Iris pigment epithelial cell (primary cell): Measurements from ENCODE around the gene PARP9.
"Not testable (repeated sequence)": the region's sequence is repeated elsewhere in the genome, so short reads cannot be mapped to it uniquely, and the experiment has no call there.

ENCODE experiments used
- DNase-seq: peaks from one replicate; pipeline ENCODE4 v3.0.0-alpha.2; 2011; ENCODE audit warnings: low read depth

The PARP9 gene

DNA sequence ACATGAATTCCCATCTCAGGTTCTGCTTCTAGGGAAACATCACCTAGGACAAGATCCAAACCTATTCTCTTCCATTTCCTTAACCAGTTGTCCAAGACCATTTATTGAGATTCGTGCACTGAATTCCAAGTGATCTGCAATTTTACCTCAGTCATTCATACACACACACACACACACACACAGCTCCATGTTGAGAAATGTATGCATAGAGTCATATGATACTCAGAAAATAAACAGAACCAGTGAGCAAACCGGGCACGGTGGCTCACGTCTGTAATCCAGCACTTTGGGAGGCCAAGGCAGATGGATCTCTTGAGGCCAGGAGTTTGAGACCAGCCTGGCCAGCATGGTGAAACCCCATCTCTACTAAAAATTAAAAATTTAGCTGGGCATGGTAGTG is 43.2 kb downstream of the PARP9 start:
- DNase-seq: peak; percentile 48

DNA sequence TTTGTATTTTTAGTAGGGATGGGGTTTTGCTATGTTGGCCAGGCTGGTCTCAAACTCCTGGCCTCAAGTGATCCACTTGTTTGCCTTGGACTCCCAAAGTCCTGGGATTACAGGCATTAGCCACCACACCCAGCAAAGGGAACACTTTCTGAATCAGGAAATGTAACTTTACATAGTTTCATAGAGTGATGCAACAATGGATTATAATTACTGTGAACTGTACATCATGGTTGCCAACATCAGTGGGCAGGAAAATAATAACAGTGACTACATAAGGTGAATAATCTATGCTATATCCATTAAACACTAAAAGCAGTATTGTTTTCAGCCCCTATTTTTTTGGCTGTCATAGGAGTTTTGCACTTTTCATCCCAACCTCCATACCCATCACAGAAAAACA is 44.4 kb downstream of the PARP9 start:
- DNase-seq: peak; percentile 36

DNA sequence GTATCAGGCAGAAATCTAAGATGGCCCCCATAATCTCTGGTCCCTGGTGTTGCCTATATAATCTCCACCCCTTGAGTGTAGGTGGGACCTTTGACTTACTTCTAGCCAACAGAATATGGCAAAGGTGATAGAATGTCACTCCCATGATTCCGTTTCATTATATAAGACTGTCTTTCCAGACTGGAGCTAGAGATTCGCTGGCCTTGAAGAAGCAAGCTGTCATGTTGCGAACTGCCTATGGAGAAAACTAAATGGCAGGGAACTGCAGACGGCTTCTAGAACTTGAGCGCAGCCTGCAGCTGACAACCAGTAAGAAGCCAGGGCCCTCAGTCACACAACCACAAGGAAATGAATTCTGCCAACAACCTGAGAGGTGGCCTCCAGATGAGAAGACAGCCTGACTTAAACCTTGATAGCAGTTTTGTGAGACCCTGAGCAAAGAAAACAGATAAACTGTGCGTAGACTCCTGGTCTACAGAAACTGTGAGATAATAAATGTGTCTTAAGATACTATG is 47.2 kb downstream of the PARP9 start:
- no peak for DNase-seq

GRCh38 chr3:122515870-122516269 is 48.2 kb downstream of the PARP9 start:
- DNase-seq: no peak

DNA sequence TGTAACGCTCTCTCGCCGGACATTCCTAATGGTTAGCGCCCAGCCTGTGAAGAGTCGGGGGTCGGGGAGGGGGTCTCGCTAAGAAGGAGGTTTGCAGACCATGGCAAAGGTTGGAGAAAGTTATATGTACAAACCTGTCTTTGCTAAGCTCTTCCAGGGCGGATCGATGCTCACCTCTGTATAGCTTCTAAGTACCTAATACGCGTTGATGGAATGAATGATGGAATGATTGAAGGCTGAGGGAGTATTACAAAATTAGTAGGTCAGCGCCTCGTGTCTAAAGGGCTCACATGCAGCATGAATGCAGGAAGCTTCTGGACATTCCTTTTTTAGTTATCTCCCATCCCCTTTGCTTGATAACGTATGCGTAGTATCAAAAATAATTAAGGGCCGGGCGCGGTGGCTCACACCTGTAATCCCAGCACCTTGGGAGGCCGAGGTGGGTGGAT is 49.1 kb downstream of the PARP9 start:
- no peak for DNase-seq

DNA sequence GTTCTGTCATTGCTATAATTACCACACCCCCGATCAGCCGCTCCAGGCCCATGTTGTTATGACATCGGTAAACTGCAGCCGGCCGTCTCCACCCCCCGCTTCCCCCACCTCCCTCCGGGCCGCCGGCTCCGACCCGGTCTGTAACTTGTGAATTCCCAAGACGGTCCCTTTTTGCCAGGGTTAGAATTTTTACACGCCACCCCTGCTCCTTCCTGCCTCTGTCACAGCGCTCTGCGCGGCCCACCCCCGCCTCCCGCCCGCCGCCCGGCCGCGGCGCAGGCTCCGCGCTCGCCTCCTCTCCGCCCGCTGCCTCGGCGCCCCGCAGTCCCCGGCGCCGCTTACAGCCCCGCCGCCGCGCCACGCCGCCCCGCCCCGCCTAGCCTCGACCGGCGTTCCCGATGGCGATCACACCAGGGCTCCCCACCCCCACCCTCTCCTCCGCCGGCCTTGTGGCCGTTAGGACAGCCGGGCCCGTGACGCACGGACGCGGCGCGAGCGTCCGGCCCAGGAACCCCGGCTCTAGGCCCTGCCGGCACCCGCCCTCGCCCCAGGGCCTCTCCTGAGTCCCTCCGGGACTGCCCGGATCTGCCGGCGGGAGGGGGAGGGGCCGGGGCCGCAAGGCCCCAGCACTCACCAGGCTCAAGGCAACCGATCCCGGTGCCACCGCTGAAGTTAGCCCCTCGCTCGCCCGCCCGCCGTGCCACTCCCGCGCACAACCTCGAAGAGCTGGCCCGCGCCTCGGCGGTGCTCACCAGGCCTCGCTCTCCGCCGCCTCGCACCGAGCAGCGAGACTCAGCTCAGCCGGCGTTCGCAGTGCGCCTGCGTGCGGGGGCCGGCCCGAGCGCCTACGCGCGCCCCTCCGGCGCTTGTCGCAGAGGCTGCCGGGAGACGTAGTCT is 49.7 kb downstream of the PARP9 start, which contains the start of gene KPNA1:
KPNA1 (minus strand) TSS at position 817 of the 897 bp plus-strand sequence. CDS start 18,374 bp downstream, outside the sequence.
- peak; percentile 87 for DNase-seq

- peak; percentile 28 for DNase-seq
Observed at GRCh38 chr3:122513386-122514122, 50.5 kb downstream of the PARP9 start.

GRCh38 chr3:122512284-122512683 is 51.8 kb downstream of the PARP9 start:
- no peak for DNase-seq

DNA sequence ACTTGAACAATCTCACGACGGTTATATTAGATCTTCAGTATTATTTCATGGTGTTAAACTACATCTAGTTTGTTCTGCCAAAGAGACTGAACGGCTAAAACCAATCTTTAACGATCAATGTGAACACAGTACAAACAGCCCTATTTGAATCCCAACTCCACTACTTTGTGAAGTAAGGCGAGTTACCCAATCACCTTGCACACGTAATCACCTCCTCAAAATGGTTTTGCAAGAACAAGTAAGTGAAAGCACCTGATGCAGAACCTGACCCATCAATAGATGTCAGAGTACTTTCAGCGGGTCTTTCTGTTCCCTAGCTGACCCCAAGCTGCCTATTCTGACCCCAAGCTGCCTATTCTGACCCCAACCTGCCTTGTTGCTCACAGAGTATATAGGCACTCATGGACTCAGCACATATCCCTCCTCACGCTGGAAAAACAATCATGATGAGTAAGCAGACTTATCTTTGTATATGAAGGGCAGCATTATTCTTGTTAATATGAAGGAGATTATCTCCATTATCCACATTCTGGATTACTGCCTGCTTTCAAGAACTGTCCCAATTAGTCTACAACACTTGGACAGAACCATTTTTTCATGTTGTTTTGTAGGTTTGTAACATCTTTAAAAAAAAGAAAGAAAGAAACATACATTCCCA is 53.1 kb downstream of the PARP9 start:
- peak; percentile 38 for DNase-seq

DNA sequence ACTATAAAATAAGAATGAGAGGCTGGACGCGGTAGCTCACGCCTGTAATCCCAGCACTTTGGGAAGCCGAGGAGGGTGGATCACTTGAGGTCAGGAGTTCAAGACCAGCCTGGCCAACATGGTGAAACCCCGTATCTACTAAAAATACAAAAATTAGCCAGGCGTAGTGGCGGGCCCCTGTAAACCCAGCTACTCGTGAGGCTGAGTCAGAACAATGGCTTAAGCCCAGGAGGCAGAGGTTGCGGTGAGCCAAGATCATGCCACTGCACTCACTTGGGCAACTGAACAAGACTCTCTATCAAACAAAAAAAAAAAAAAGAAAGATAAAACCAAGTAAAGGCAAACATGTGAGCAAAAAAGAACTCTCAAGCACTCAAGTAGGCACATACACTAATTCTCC is 55.2 kb downstream of the PARP9 start:
- DNase-seq: peak; percentile 47

GRCh38 chr3:122508135-122508914 is 55.8 kb downstream of the PARP9 start:
- DNase-seq: no peak

DNA sequence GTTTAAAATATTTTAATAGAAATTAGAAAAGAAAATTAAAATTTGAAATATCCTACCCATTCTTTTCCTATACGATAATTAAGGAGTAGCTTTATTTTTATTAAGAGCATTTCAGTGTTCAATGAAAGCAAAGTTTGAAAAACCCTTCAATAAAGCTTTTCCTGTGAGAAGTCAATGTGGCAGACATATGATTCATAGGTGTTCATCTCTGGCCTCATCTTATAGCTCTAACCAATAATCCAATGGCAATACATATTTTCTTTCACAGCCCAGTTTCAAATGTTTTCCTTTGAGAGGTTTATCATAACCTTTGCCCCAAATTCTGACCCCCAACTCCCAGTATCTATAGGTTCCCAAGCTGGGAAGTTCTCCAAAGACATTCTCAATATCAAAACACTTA is 57.6 kb downstream of the PARP9 start:
- no peak for DNase-seq

DNA sequence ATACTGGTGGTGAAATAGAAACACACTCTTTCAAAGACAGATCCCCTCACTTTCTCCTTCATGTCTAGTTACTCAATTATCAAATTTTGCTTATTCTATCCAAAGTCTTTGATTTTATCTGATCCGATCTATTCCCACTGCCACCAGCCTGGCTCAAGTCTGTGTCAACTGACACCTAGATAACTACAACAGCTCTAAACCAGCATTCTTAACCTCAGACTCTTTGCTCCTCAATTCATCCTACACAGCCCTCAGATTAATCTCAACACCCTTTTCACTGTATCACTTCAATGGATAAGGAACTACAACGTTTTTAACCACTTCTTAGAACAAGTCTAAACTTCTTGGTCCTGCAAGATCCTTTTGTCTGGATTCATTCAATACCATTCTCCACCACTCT is 58.4 kb downstream of the PARP9 start:
- DNase-seq: no peak

GRCh38 chr3:122502941-122503340 is 61.2 kb downstream of the PARP9 start:
- no peak for DNase-seq

GRCh38 chr3:122502139-122502538 is 62.0 kb downstream of the PARP9 start:
- no peak for DNase-seq

DNA sequence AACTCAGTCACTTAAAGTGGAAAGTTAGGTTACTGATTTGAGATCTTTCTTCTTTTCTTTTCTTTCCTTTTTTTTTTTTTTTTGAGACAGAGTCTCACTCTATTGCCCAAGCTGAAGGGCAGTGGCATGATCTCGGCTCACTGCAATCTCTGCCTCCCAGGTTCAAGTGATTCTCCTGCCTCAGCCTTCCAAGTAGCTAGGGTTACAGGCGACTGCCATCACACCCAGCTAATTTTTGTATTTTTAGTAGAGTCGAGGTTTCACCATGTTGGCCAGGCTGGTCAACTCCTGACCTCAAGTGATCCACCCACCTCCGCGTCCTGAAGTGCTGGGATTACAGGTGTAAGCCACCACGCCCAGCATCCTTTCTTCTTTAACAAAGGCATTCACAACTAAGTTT is 63.1 kb downstream of the PARP9 start:
- DNase-seq: not testable (repeated sequence)

DNA sequence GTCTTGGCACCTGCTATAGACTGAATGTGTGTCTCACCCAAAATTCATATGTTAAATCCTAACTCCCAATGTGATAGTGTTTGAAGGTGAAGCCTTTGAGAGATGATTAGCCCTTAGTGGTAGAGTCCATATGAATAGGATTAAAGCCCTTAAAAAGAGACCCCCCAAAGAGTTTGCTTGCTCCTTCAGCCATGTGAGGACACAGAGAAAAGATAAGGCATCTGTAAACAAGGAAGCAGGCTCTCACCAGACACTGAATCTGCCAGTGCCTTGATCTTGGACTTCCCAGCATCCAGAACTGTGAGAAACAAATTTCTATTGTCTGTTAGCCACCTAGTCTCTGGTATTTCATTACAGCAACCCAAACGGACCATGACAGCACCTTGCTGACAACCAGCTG is 65.9 kb downstream of the PARP9 start:
- no peak for DNase-seq

- DNase-seq: peak; percentile 93
Observed at GRCh38 chr3:122497425-122497824, 66.7 kb downstream of the PARP9 start.

DNA sequence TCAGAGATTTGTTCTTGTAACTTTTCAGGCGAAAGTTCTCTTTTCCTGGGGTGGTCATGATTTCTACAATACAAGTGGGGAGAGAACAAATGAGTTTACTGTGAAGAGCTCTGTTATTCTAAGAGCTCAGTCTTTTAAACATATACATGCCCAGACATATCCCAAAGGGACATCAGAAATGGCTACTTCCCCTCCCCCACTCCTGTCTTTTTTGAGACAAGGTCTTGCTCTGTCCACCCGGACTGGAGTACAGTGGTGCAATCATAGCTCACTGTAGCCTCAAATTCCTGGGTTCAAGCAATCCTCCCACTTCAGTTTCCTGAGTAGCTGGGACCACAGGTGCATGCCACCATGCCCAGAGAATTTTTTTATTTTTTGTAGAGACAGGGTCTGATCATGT is 67.6 kb downstream of the PARP9 start:
- no peak for DNase-seq

- DNase-seq: peak; percentile 87
Observed at GRCh38 chr3:122493296-122493695, 70.8 kb downstream of the PARP9 start.

DNA sequence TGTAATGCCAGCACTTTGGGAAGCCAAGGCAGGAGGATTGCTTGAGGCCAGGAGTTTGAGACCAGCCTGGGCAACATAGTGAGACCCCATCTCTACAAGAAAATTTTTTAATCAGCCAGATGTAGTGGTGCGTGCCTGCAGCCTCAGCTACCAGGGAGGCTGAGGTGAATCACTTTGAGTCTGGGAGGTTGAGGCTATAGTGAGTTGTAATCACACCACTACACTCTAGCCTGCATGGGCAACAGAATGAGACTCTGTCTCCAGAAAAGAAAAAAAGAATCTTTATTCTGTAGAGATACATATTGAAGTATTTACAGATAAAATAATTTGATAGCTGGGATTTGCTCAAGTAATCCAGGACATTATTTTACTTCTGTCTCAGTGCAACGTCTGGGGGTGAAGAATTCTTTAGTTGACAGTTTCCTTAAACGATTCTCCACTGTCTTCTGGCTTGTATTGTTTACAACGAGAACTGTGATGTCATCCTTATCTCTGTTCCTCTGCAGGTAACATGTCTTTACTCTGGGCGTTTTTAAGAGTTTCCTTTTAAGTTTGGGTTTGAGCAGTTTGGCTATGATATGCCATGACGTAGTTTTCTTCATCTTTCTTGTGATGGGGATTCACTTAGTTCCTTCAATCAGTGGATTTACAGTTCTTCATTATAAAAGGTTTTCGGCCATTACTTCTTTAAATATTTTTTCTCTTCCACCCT is 75.7 kb downstream of the PARP9 start:
- no peak for DNase-seq
